GM18861 (cell line): Measurements from ENCODE around the gene TSPAN18.

Source experiments
- ATAC-seq: cut with Tn5 transposase; IDR thresholded peaks from one replicate; pipeline ENCODE4 v1.9.1; 2021; ENCODE audit not compliant: unreplicated experiment

Gene TSPAN18

GRCh38 chr11:44726283-44727113 lies at the start of gene TSPAN18:
TSS of gene TSPAN18 (plus strand) at chr11:44726962. CDS start at chr11:44906417, 179,455 bp downstream.
- ATAC-seq: peak; percentile 93

GRCh38 chr11:44680982-44681597 lies 45.7 kb upstream of the TSPAN18 start:
- ATAC-seq: no peak

- ATAC-seq: no peak
These were observed 45.1 kb upstream of the TSPAN18 start for GRCh38 chr11:44681698-44682097.

GRCh38 chr11:44684859-44685281 lies 41.9 kb upstream of the TSPAN18 start:
- ATAC-seq: no peak

- ATAC-seq: no peak
These were observed 39.4 kb upstream of the TSPAN18 start for GRCh38 chr11:44687388-44687787.

- ATAC-seq: no peak
These were observed 37.5 kb upstream of the TSPAN18 start for GRCh38 chr11:44689265-44689664.

- no peak for ATAC-seq
These were observed 36.1 kb upstream of the TSPAN18 start for GRCh38 chr11:44690651-44691050.

GRCh38 chr11:44692460-44692859 lies 34.3 kb upstream of the TSPAN18 start:
- no peak for ATAC-seq

- ATAC-seq: no peak
These were observed 33.1 kb upstream of the TSPAN18 start for GRCh38 chr11:44693654-44694119.

- no peak for ATAC-seq
These were observed 32.3 kb upstream of the TSPAN18 start for GRCh38 chr11:44694443-44694842.

GRCh38 chr11:44695169-44695833 lies 31.5 kb upstream of the TSPAN18 start:
- no peak for ATAC-seq

- ATAC-seq: no peak
These were observed 28.4 kb upstream of the TSPAN18 start for GRCh38 chr11:44698252-44698912.

- ATAC-seq: no peak
These were observed 27.0 kb upstream of the TSPAN18 start for GRCh38 chr11:44699497-44700408.

GRCh38 chr11:44701276-44701675 lies 25.5 kb upstream of the TSPAN18 start:
- no peak for ATAC-seq

GRCh38 chr11:44702889-44703288 lies 23.9 kb upstream of the TSPAN18 start:
- ATAC-seq: no peak

GRCh38 chr11:44707094-44707493 lies 19.7 kb upstream of the TSPAN18 start:
- no peak for ATAC-seq

GRCh38 chr11:44708009-44708408 lies 18.8 kb upstream of the TSPAN18 start:
- no peak for ATAC-seq

GRCh38 chr11:44708523-44709280 lies 18.1 kb upstream of the TSPAN18 start:
- ATAC-seq: no peak

GRCh38 chr11:44709281-44709562 lies 17.5 kb upstream of the TSPAN18 start:
- no peak for ATAC-seq

GRCh38 chr11:44709966-44710365 lies 16.8 kb upstream of the TSPAN18 start:
- no peak for ATAC-seq
